ENCODE data around the gene FBLN5.
"Not testable (repeated sequence)": the region's sequence is repeated elsewhere in the genome, so short reads cannot be mapped to it uniquely, and the experiment has no call there.

Gene FBLN5

DNA sequence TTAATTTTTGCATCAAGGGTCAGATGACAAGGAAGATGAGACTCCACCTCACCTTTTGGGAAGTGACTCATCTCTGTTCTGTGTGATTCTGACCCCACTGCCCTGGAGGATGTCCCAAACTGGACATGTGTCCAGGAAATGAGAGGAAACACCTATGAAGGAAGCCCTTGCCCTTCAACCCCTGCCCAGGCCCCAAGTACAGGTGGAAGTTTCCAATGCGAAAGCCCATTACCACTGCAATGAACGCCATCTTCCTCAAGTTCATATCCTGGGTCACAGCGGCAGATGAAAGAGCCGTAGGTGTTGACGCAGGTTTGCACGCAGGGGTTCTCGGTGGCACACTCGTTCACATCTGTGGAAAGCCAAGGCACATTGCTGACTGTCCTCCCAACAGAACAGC is 60.5 kb downstream of the FBLN5 start:
- in situ Hi-C loops (cut with MboI; ENCODE audit: low sequenced_read_pairs): no loop called here

DNA sequence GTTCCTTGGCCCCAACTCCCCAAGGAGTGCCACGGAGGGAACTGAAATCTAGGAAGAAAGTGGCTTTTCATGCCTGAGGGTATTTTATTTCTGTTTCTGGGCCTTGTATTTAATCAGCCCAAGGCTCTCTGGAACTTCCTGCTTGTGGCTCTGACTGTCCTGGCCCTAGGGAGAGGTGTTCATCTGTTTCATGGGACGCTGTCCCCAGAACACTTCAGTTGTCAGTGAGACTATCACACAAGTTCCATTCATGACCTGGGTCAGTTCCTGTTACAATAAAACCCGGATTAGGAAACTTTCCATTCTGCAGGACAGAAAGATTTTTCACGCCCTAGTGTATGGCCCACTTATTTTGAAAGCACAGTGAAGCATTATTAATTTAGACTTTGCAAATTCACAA is 61.7 kb downstream of the FBLN5 start:
- in situ Hi-C loops (cut with MboI; ENCODE audit: low sequenced_read_pairs): no loop called here

DNA sequence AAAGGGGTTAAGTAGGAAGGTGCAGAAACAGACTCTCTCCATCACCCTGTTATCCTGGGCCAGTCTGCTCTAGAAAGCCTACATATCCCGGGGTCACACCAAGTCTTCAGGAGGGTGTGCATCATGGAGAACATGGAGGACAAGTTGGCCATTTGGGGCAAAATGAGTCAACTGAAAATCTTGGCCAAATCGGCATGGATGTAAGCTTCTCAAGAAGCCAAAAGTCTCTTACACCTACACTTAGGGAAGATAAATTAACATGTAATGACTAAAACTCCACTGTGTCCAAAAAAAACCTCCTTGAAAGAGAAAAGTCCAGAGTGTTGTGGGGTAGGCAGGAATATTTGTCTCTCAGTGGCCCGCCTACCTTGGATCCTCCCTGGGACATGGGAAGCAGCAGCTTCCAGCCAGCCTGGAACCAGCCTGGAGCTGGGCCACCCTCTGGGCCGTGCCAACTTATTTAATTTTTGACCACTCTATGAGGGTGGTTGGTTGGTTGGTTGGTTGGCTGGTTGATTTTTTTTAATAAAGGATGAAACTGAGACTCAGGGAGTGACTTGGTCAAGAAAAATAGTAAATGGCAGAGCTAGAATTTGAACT is 62.3 kb downstream of the FBLN5 start:
- in situ Hi-C loops (cut with MboI; ENCODE audit: low sequenced_read_pairs): no loop called here

DNA sequence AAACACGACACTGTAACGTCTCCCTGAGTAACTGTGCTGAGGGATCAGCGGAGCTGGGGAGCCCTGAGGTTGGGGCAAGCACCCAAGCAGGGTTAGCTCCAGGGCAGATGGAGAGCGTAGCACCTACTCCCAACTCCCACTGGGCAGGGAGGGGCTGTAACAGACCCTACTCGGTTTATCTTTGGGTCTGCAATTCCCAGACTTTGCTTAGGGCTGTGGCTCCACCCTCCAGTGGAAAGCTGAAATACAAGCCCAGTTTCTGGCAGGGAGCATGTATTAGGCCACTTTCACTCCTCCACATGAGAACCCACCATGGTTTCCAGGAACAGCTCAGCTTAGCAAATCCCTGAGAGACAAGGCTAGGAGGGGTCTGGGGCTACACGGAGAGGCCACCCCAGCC is 62.8 kb downstream of the FBLN5 start:
- in situ Hi-C loops (cut with MboI; ENCODE audit: low sequenced_read_pairs): no loop called here

DNA sequence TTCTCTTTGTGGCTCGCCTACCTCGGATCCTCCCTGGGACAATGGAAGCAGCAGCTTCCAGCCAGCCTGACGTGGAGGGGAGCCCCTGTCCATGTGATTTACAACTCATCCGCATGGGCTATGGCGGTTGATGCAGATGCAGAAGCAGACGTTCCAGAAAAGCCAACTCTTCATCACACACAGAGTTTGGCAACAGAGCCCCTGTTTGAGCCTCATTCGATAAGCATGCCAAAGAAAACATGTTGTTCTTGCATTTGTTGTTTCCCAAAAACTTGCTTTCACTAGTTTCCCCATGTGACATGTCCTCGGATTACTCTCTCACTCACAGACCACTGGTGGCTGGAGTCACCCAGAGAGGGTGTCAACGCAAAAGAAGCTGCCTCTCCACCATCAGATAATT is 63.7 kb downstream of the FBLN5 start:
- in situ Hi-C loops (cut with MboI; ENCODE audit: low sequenced_read_pairs): no loop called here

DNA sequence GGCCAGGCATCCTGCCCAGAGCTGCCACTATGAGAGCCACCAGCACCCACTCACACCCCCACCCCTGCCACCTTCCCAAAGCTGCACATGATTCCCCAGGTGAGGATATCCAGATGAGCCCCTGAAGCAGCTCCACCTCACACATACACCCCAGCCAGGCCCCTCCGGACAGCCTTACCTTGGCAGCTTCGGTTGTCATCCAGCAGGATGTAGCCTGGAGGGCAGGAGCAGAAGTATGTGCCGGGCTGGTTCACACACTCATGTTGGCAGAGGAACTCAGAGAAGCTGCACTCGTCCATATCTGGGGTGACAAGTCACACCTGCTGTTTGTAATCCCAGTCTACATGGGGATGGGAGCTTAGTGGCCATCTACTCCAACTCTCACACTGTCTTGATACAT is 64.7 kb downstream of the FBLN5 start:
- in situ Hi-C loops (cut with MboI; ENCODE audit: low sequenced_read_pairs): no loop called here

DNA sequence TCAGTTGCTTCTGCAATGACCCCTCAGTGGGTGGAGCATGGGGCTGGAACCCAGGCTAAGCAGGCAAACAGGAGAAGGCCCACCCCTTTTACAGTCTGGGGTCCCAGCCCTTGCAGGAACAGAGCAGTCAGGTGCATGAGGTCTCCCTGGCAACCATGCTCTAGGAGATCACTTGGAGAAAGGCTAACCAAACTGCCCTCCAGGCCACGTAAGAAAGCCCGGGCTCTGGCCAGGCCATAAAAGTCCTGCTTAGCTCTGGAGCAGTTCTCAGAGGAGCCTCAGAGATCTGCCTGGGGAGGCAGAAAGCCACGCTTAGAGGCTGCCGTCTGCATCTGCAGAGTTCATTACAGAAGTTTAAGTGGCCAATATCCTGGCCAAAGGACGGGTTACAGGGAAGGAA is 65.1 kb downstream of the FBLN5 start:
- in situ Hi-C loops (cut with MboI; ENCODE audit: low sequenced_read_pairs): no loop called here

DNA sequence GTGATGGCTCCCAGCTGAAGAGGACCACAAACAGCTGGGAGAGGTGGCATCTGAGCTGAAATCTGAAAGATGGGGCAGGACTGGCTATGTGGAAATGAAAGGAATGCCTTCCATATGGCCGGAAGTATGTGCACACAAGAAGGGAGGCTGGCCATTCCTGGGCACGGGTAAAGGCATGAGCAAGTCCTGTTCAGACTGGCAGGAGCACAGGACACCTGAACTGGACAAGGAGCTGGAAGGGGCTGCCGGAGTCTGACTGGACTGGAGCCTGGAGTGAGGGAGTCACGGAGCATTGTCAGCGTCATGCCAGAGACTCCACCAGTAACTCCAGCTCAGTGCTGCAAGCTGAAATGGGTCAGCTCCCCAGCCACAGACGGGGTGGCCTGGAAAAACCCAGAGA is 68.3 kb downstream of the FBLN5 start:
- in situ Hi-C loops (cut with MboI; ENCODE audit: low sequenced_read_pairs): no loop called here

DNA sequence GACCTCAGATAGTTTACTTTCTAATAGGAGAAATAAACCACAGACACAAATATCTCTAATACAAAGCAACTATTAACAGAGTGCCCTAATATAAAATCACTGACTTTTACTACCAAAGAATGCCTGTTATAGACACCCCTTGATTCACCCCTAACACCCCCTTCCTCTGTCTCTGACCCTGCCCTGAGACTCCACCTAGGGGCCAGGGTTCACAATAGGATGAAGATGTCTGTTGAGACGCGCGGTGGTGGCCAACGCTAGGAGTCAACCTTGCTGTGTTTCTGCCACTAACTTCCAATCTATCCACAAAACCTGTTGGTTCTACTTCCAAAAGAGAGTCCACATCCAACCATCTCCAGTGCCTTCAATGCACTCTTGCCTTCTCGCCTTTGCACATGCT is 69.2 kb downstream of the FBLN5 start:
- in situ Hi-C loops (cut with MboI; ENCODE audit: low sequenced_read_pairs): no loop called here

DNA sequence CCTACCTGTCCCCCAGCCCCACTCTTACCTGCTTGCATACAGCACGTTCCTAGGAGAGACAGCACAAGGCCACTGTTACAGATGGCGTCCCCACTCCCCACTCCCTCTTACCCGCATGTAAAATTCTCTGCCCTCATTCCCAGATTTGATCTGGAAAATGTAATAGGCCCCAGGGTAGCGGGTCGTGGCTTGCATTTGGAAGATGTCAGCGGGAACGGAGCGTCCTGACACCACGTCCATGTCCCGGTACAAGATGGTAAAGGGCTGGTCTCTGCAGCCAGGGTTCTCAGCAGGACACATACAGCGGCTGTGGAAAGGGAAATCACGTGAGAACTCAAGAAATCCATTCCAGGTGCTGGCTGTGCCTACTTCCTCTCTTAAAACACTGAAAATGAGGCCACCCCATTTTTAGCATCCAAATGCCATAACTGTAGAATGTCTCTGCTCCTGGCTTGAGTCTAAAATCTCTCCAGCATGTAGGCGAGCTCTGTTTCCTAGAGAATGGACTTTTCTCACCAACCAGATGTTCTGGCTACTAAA is 70.0 kb downstream of the FBLN5 start:
- in situ Hi-C loops (cut with MboI; ENCODE audit: low sequenced_read_pairs): no loop called here

DNA sequence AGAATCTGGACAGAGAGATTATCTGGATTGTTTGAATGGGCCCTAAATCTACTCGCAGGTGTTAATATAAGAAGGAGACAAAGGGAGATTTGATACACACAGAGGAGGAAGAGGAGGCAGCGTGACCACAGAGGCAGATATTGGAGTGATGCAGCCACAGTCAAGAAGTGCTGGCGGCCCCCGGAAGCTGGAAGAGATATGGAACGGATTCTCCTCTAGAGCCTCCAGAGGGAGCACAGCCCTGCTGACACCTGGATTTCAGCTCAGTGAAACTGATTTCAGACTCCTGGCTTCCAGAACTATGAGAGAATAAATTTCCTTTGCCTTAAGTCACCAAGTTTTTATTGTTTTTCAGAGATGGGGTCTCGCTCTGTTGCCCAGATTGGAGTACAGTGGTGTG is 71.0 kb downstream of the FBLN5 start:
- in situ Hi-C loops (cut with MboI; ENCODE audit: low sequenced_read_pairs): no loop called here

DNA sequence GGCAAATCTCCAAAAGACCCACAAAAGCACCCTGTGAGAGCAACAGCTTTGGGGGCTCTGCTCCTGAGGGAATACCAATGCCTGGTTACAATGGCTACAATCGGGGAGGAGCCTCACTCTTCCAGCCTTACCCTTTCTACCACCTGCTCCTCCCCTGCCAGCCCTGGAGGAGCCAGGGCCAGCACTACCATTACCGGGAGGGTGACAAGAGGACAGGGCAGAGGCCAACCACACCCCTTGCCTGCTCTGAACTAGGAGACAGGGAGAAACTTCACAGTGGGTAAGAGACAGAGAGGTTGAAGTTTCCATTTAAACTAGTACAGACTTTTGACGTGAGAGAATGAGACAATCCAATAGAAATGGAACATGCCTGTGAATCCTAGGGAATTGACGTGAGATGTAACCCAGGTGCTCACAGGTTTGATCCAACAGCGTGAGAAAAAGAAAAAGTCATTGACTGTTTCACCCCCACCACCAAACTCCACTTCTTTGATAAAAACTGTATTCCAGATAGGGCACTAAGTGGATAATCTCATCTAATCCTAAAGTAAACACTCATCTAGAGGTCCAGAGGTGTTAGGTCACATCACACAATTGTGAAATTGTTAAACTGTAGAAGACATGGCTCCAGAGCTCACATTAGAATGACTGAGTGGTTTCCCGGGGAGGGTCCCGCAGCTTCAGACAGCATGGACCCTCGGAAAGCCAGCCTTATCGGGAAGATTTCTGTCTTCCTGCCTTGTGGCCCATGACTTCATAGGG is 71.8 kb downstream of the FBLN5 start:
- in situ Hi-C loops (cut with MboI; ENCODE audit: low sequenced_read_pairs): no loop called here

DNA sequence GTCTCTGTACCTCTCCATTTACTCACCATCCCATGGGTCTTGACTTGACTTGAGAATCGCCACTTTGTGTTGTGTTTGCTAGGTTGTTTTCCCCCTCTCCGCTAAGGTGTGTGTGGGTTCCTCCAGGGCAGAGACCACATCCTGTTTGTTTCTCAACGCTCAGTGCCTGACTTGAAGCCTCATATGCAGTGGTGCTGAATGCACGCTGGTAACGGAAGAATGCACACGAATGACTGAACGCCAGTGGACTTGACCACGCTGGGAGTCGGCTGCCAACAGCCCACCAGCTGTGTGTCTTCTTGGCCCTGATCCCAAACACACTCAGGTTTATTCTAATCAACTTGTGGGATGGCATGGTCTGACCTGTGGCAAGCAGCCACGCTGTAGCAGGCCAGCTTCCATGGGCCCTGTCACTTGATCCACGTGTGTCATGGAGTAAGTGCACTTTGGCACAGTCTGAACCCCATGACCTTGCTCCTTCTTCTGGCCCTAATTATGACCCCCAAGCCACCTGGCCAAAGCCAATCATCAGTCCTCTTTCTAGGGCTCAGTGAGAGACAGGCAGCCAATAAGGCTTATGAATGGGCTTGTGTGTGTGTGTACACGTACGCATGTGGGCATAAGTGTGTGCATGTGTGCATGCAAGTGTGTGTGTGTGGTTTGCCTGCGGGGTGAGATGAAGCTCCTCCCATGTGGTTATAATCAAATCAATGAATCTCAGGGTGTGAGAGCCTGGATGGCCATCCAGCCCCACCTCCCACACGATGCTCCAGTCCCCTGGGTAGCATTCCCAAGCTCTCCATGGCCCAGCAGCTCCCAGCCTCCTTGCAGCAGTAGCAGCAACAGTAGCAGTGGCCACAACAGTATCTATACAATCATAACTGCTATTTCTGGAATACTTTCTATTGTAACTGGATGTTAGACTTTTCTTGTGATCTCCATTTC is 73.8 kb downstream of the FBLN5 start:
- in situ Hi-C loops (cut with MboI; ENCODE audit: low sequenced_read_pairs): no loop called here

DNA sequence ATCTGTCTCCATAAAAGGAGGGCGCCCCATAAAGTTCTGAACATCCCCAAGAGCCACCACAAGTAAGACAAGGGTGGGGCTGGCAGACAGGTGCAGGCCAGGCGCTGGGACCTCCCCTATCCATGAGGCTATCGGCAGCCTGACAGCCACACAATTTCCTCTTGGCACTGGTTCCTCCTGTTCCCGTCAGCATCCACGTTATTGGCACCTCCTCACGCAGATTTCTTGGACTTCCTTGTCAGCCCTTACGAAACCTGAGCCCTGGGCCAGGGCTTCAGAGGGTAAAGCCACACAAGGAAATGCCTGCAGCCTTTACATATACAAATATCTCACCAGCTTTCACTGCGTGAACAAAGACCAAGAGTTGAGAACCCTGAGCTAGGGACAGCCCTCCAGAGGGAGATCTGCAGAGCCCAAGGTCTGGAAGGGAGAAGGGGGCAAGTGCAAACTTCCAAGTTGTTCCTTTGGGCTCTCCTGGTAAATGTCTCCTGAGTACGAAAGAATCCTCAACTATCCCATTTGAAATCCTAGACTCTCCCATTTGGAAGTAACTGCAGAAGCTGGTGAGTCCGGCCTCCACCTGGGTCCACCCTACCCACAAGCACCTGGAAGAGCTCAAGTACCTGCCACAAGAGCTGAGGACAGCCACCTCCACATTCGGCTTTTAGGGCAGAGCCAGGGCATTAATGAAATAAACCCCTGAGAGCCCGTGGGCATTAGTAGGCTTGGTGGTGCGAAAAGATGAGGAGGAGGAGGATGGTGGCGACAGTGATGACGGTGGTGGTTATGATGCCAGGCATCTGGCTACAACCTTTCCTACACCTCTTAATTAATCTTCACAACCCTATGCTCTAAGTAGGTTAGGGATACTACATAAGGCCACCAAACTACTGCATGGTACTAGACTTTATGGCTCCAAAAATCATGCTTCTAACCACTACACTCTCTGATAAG is 74.7 kb downstream of the FBLN5 start:
- in situ Hi-C loops (cut with MboI; ENCODE audit: low sequenced_read_pairs): no loop called here

DNA sequence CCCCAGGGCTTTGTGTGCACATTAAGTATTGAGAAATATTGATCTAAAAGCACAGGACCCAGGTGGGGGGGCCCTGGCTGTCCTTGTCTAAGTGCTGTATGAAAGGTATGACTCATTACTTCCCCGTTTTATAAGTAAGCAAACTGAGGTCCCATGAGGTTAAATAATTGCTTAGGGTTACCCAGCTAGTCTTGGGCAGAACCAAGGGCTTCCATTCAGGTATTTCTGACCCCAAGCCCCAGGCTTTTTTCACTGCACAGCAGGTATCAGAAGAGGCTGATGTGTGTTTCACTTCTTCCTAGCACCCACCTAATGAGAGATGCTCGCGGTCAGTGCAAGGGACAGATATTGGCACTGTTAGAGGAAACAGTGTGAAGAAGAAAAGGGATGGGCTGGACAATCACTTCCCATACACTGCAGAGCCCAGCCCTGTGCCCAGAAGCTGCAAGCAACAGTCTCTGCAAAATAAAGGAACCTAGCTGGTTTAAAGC is 75.4 kb downstream of the FBLN5 start:
- in situ Hi-C loops (cut with MboI; ENCODE audit: low sequenced_read_pairs): no loop called here

DNA sequence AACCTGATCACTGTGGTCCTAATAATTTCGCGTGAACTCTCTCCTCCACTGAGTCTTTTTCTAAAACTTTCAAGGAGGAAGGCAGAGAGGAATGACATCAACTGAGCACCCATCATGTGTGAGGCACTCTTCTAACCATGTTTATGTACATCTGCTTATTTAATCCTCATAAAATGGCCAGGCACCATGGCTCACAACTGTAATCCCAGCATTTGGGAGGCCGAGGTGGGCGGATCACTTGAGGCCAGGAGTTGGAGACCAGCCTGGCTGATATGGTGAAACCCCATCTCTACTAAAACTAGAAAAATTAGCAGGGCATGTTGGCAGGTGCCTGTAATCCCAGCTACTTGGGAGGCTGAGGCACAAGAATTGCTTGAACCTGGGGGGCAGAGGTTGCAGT is 76.1 kb downstream of the FBLN5 start:
- in situ Hi-C loops (cut with MboI; ENCODE audit: low sequenced_read_pairs): not testable (repeated sequence)

DNA sequence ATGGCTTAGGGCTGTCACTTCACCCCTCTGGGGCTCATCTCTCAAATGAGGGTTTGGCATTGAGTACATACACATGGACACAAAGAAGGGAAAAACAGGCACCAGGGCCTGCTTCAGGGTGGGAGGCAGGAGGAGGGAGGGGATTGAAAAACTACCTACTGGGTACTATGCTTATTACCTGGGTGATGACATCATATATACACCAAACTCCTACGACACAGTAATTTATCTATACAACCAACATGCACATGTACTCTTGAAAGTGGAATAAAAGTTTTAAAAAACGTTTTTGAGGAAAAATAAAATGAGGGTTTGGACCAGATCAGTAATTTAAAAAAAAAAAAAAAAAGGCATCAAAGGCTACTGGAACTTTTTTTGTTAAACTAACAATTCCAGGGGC is 76.6 kb downstream of the FBLN5 start:
- in situ Hi-C loops (cut with MboI; ENCODE audit: low sequenced_read_pairs): no loop called here

DNA sequence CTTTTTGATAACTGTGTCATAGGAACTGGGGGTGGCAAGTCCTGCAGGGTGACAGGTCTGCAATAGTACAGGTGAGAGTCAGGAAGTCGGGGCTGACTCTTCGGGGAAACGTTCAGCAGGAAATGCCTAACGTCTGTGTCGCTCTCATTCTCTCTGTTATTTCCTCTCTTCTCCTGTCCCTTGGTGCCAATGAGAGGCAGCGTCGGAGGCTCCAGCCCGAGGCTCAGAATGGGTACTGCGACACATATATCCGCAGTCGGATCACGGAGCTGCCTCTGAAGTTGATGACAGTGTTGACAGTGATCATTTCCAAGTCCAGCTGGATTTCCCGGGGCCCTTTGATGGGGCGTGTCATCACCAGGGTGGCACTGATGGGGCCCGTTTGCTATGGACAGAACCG is 77.5 kb downstream of the FBLN5 start:
- in situ Hi-C loops (cut with MboI; ENCODE audit: low sequenced_read_pairs): no loop called here

DNA sequence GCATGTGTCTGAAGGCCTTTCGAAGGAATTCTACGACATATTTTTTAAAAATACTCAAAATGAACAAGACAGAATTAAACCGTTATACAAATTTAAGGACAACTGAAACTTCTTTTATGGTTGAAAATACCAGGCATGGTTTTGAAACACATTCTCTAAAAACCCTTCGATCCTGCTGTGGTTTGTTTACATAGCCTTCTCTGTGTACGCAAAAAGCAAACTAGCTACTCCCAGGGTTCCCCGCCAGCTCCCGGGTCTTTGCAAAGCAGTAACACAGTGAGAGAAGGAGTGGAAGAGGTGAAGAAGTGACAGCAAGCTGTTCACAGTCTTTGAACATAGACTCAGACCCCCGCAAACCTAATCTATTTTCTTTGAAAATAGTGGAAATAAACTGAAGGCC is 77.9 kb downstream of the FBLN5 start:
- in situ Hi-C loops (cut with MboI; ENCODE audit: low sequenced_read_pairs): no loop called here

DNA sequence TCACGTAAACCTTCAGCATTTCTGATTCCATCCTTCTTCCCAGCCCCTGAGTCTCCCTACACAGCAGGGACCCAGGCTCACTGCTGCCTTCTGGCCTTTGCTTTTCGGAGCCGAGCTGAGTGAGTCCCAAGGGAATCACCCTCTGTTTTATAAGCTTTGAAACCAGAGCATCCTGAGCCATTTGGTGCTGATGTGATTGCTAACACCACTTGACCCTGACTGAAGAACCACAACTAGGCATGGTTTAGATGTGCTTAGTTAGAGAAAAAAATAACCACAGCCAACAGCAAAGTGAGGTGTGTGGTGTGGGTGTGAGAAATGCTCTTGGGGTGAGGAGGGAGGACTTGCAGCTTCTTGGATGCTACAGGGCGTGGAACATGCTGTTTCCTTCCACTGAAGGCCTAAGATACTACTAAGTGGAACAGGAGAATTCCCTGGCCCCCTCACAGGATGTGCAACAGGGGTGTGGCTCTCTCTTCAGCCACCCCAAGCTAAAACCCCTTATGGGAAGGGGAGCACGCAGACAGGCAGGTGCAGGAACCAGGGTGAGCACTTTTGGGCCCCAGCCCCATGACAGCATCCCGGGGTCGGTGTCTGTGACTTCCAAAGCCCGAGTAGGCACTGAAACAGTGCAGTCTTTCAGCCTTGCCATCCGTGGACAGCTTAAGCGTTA is 80.0 kb downstream of the FBLN5 start, which contains the start of gene TC2N:
TC2N (minus strand) TSS at position 221 of the 673 bp plus-strand sequence. CDS start 53,767 bp downstream, outside the sequence.
- in situ Hi-C loops (cut with MboI; ENCODE audit: low sequenced_read_pairs): no loop called here

Data from HL-60/S4 (cell line).